CD4-positive, alpha-beta T cell (primary cell): ENCODE data around the gene EPHX1. TPM values are rescaled to one million over a fixed set of nuclear protein-coding genes. Genes with fewer than 3 reads are reported as not detected.

Experiments used
- ATAC-seq: fragments of 200-7000 bp; cut with Tn5 transposase; one replicate; pipeline ENCODE4 v1.10.0; 2022; ENCODE audit warnings: mild to moderate bottlenecking; ENCODE audit not compliant: poor library complexity
- CTCF ChIA-PET: fragments of 350-600 bp; sonication (Branson Sonifier 250); formaldehyde crosslinking; loops from one replicate; lab custom pipeline; 2021; ENCODE audit warnings: antibody characterized with exemption, inconsistent platforms; lab: Charles Lee
- POLR2A ChIA-PET: fragments of 350-600 bp; sonication (Branson Sonifier 250); formaldehyde crosslinking; loops from one replicate; lab custom pipeline; 2021; ENCODE audit warnings: antibody characterized with exemption, inconsistent platforms; lab: Charles Lee
- DNase-seq, 14 experiments: peaks; one replicate each; pipeline ENCODE4 v3.0.0-alpha.2; 2013 to 2020; ENCODE audit warnings: mixed read lengths in 2 of 14
- H3K27ac ChIP-seq, 2 donors: one replicate each; pipeline versions ENCODE4 v1.5.1 to v1.7.0; 2013; ENCODE audit warnings: low read length in 2 of 2, low read depth in 1 of 2, mild to moderate bottlenecking in 1 of 2
- H3K27me3 ChIP-seq, 2 experiments: 1 replicate in 1 of 2; 2 replicates in 1 of 2; pipeline versions ENCODE4 v1.6.1 to v1.7.0; 2013; ENCODE audit warnings: low read length in 2 of 2, control low read depth in 1 of 2, mild to moderate bottlenecking in 1 of 2, moderate library complexity in 1 of 2; ENCODE audit not compliant: insufficient read depth in 2 of 2, control insufficient read depth in 1 of 2
- H3K36me3 ChIP-seq: one replicate; pipeline ENCODE4 v1.6.1; 2013; ENCODE audit warnings: low read length, control low read depth; ENCODE audit not compliant: insufficient read depth
- H3K4me1 ChIP-seq: one replicate; pipeline ENCODE4 v1.6.1; 2013; ENCODE audit warnings: low read length, control low read depth; ENCODE audit not compliant: insufficient read depth
- H3K4me3 ChIP-seq: one replicate; pipeline ENCODE4 v1.5.1; 2013; ENCODE audit warnings: mild to moderate bottlenecking, low read length, moderate library complexity
- H3K9me3 ChIP-seq, 2 experiments: 1 replicate in 1 of 2; 2 replicates in 1 of 2; pipeline versions ENCODE4 v1.6.1 to v1.7.0; 2013; ENCODE audit warnings: low read length in 2 of 2, mild to moderate bottlenecking in 2 of 2, control low read depth in 1 of 2, moderate library complexity in 1 of 2; ENCODE audit not compliant: control insufficient read depth in 1 of 2, insufficient read depth in 1 of 2
- H3K27ac Mint-ChIP-seq: one replicate; pipeline ENCODE4 v1.8.0; 2020; ENCODE audit warnings: mixed read lengths
- H3K27me3 Mint-ChIP-seq: one replicate; pipeline ENCODE4 v1.8.0; 2021; ENCODE audit warnings: mixed read lengths
- H3K36me3 Mint-ChIP-seq: one replicate; pipeline ENCODE4 v1.8.0; 2021; ENCODE audit warnings: low read depth, mixed read lengths
- H3K4me1 Mint-ChIP-seq: one replicate; pipeline ENCODE4 v1.8.0; 2021; ENCODE audit warnings: low read depth, mixed read lengths
- H3K4me3 Mint-ChIP-seq: one replicate; pipeline ENCODE4 v1.8.0; 2020; ENCODE audit warnings: mild to moderate bottlenecking, mixed read lengths
- H3K9me3 Mint-ChIP-seq: one replicate; pipeline ENCODE4 v1.8.0; 2020; ENCODE audit warnings: mixed read lengths
- CTCF ChIP-seq: fragments of 200-600 bp; IDR thresholded peaks from one replicate; pipeline ENCODE4 v1.8.0; 2022; ENCODE audit warnings: antibody characterized with exemption, mild to moderate bottlenecking
- intact Hi-C, 2 experiments: fragments of 100-400 bp; cut with DNase I in 1 of 2; cut with micrococcal nuclease in 1 of 2; formaldehyde crosslinking; loops; one replicate each; pipeline versions ENCODE4 v1.15.1 to v1.9.0; 2023 to 2025; cut with DNase I, micrococcal nuclease
- total RNA-seq, 174 experiments: library from RNA in 2 of 174; stranded (reverse) in 2 of 174; gene quantifications; one replicate each; pipeline ENCODE4 v1.2.3 and lab custom pipeline; 2021 to 2026

EPHX1 gene
- total RNA-seq, 2 experiments from 2014 or later: 0.34 to 0.47 TPM

- Mint-ChIP-seq H3K4me3 (no peak overlapping the region), H3K4me1 (no peaks in the 10 kb centered on the region), H3K27me3 (no peaks in the 10 kb centered on the region), H3K9me3 (no peaks in the 10 kb centered on the region), H3K27ac (no peak overlapping the region), H3K36me3 (no peaks in the 10 kb centered on the region)
- Histone ChIP-seq H3K27me3 (no peaks in the 10 kb centered on the region), H3K9me3 (no peaks in the 10 kb centered on the region), H3K4me1 (peaks cover 13% of the 10 kb centered on the region), H3K27ac (no peak overlapping the region), H3K36me3 (no peaks in the 10 kb centered on the region), H3K4me3 (no peak overlapping the region)
- no peak for TF ChIP-seq CTCF
- no peak for ATAC-seq
- CTCF ChIA-PET: no interaction called here
- intact Hi-C loops: loop anchor here (5.0 to 10.0 kb wide), 2 partner anchors 71 to 123 kb away; no protein-coding TSS in a partner anchor
- POLR2A ChIA-PET: no interaction called here
- DNase-seq: no peak
Measured at GRCh38 chr1:225771661-225772322, 38.1 kb upstream of the EPHX1 start.

GRCh38 chr1:225772323-225772768 lies 37.6 kb upstream of the EPHX1 start:
- Mint-ChIP-seq H3K27me3 (no peaks in the 10 kb centered on the region), H3K4me3 (no peak overlapping the region), H3K36me3 (no peaks in the 10 kb centered on the region), H3K9me3 (no peaks in the 10 kb centered on the region), H3K4me1 (no peaks in the 10 kb centered on the region), H3K27ac (no peak overlapping the region)
- Histone ChIP-seq H3K27me3 (no peaks in the 10 kb centered on the region), H3K4me1 (peaks cover 18% of the 10 kb centered on the region), H3K36me3 (no peaks in the 10 kb centered on the region), H3K9me3 (no peaks in the 10 kb centered on the region), H3K4me3 (no peak overlapping the region), H3K27ac (no peak overlapping the region)
- ATAC-seq (no peak), DNase-seq (peak in 4 of 14 experiments; percentile 20 to 54 (median 40))
- TF ChIP-seq CTCF: peak; percentile 17
- ChIA-PET POLR2A (no interaction called here), CTCF (no interaction called here)
- intact Hi-C loops: loop anchor here (5.0 to 10.0 kb wide), 2 partner anchors 70 to 122 kb away; no protein-coding TSS in a partner anchor

DNA sequence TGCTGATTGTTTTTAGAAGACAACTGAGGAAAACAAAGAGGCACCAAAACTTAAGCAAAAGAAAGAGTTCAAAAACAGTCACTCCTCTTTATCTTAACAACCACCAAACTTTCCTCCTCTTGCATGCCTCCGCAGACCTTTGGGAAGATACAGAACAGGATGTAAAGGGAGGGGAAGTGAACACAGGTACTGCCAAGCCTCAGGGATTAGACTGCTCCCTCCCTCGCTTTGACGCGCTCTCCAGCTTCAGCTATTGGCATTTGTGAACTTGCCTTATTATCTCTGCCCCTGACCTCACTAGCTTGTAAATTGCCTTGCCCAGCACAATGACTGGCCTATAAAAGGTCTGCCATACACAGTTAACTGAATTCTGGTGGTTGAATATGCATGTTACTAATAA lies 37.1 kb upstream of the EPHX1 start:
- DNase-seq (no peak), ATAC-seq (no peak)
- ChIA-PET CTCF (no interaction called here), POLR2A (no interaction called here)
- no peak for TF ChIP-seq CTCF
- Mint-ChIP-seq H3K4me3 (no peak overlapping the region), H3K4me1 (no peaks in the 10 kb centered on the region), H3K9me3 (no peaks in the 10 kb centered on the region), H3K27me3 (no peaks in the 10 kb centered on the region), H3K36me3 (no peaks in the 10 kb centered on the region), H3K27ac (no peak overlapping the region)
- Histone ChIP-seq H3K4me3 (no peak overlapping the region), H3K36me3 (no peaks in the 10 kb centered on the region), H3K27me3 (no peaks in the 10 kb centered on the region), H3K9me3 (no peaks in the 10 kb centered on the region), H3K27ac (no peak overlapping the region), H3K4me1 (peaks cover 20% of the 10 kb centered on the region)
- intact Hi-C loops: loop anchor here (5.0 to 10.0 kb wide), 2 partner anchors 69 to 122 kb away; no protein-coding TSS in a partner anchor
